Calu3 (cell line): ENCODE measurements around the gene E2F4. TPM values are rescaled to one million over a fixed set of nuclear protein-coding genes. Genes with fewer than 3 reads are reported as not detected.

Experiments
- BruUV-seq: library from RNA; stranded (reverse); fragments of 400-500 nt; replicated peaks from 2 replicates; lab custom pipeline; 2021; lab: Mats Ljungman, UMichigan
- CTCF ChIA-PET: fragments of 300-600 bp; sonication (Branson Sonifier 250); formaldehyde crosslinking; loops from one replicate; lab custom pipeline; 2022; ENCODE audit warnings: antibody characterized with exemption; lab: Charles Lee
- DNase-seq: peaks from one replicate; pipeline ENCODE4 v3.0.0; 2022
- H3K27ac Mint-ChIP-seq: one replicate; pipeline ENCODE4 v1.8.0; 2022; ENCODE audit warnings: mixed read lengths; ENCODE audit not compliant: unreplicated experiment
- H3K27me3 Mint-ChIP-seq: one replicate; pipeline ENCODE4 v1.8.0; 2022; ENCODE audit warnings: mixed read lengths; ENCODE audit not compliant: unreplicated experiment
- H3K36me3 Mint-ChIP-seq: one replicate; pipeline ENCODE4 v1.8.0; 2022; ENCODE audit warnings: mild to moderate bottlenecking, moderate library complexity, mixed read lengths; ENCODE audit not compliant: insufficient read depth, unreplicated experiment
- H3K4me1 Mint-ChIP-seq: one replicate; pipeline ENCODE4 v1.8.0; 2022; ENCODE audit warnings: mild to moderate bottlenecking, low read depth, mixed read lengths; ENCODE audit not compliant: unreplicated experiment
- H3K4me3 Mint-ChIP-seq: one replicate; pipeline ENCODE4 v1.8.0; 2022; ENCODE audit warnings: mild to moderate bottlenecking, low read depth, moderate library complexity, mixed read lengths; ENCODE audit not compliant: unreplicated experiment
- H3K9me3 Mint-ChIP-seq: one replicate; pipeline ENCODE4 v1.8.0; 2022; ENCODE audit warnings: low read depth, mixed read lengths; ENCODE audit not compliant: unreplicated experiment
- CTCF ChIP-seq: fragments of 200-600 bp; IDR thresholded peaks from one replicate; pipeline ENCODE4 v1.8.0; 2022; ENCODE audit warnings: antibody characterized with exemption; ENCODE audit not compliant: unreplicated experiment
- intact Hi-C: fragments of 100-400 bp; cut with micrococcal nuclease; formaldehyde crosslinking; loops from one replicate; pipeline ENCODE4 v1.10.0; 2022; ENCODE audit not compliant: unreplicated experiment
- total RNA-seq: library from RNA; stranded (reverse); gene quantifications from 2 replicates; pipeline ENCODE4 v1.2.3, GENCODE V29; 2022

Gene E2F4
- total RNA-seq, 1 experiment from 2014 or later: 95.3 TPM

DNA sequence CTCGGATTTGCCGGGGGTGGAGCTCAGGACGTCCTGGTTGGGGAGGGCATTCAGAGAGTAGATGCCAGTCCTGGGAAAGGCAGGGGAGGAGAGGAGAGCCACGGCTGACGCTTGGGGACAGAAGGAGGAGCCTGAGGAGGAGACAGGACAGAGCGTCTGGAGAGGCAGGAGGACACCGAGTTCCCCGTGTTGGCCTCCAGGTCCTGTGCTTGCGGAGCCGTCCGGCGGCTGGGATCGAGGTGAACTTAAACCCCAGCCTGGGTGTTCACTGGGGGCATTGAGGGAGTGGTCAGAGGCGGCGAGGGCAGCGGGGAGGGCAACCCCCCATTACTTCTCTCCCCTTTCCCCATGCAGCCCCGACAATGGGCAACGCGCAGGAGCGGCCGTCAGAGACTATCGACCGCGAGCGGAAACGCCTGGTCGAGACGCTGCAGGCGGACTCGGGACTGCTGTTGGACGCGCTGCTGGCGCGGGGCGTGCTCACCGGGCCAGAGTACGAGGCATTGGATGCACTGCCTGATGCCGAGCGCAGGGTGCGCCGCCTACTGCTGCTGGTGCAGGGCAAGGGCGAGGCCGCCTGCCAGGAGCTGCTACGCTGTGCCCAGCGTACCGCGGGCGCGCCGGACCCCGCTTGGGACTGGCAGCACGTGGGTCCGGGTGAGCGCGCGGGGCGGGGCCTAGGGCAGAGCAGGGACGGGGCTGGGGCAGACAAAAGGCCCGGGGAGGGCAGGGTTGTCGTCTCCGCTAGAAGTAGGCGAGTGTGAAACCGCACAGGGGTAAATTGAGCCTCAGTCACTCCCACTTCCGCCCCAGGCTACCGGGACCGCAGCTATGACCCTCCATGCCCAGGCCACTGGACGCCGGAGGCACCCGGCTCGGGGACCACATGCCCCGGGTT, 17.9 kb upstream of the E2F4 start:
- peaks cover 58% of the 10 kb centered on the region for H3K36me3 Mint-ChIP-seq
- H3K27ac Mint-ChIP-seq: peak overlapping the region; percentile 90
- no peaks in the 10 kb centered on the region for H3K27me3 Mint-ChIP-seq
- peak; percentile 95 for DNase-seq
- intact Hi-C loops: no loop called here
- no peak for TF ChIP-seq CTCF
- CTCF ChIA-PET: interaction anchor here (0.6 to 2.0 kb wide), 6 partner anchors 11 to 238 kb away, joined by 3 to 7 read pairs (median 4); partner anchors contain the start of genes FBXL8 and TRADD
- H3K4me3 Mint-ChIP-seq: peak overlapping the region; percentile 89
- BruUV-seq: no TSS peak
- H3K9me3 Mint-ChIP-seq: no peaks in the 10 kb centered on the region
- peaks cover 59% of the 10 kb centered on the region for H3K4me1 Mint-ChIP-seq

GRCh38 chr16:67174706-67175231, 17.2 kb upstream of the E2F4 start:
- Mint-ChIP-seq H3K4me1 (peaks cover 60% of the 10 kb centered on the region), H3K4me3 (peak overlapping the region; percentile 89), H3K36me3 (peaks cover 56% of the 10 kb centered on the region), H3K27ac (no peak overlapping the region), H3K27me3 (no peaks in the 10 kb centered on the region), H3K9me3 (no peaks in the 10 kb centered on the region)
- DNase-seq: no peak
- intact Hi-C loops: no loop called here
- no TSS peak for BruUV-seq
- CTCF ChIA-PET: interaction anchor here (0.8 to 2.0 kb wide), 6 partner anchors 10 to 221 kb away, joined by 3 to 7 read pairs (median 4); partner anchors contain the start of genes FBXL8 and TRADD
- TF ChIP-seq CTCF: no peak

GRCh38 chr16:67176662-67177061, 15.3 kb upstream of the E2F4 start:
- no TSS peak for BruUV-seq
- Mint-ChIP-seq H3K36me3 (peaks cover 46% of the 10 kb centered on the region), H3K27me3 (no peaks in the 10 kb centered on the region), H3K9me3 (no peaks in the 10 kb centered on the region), H3K27ac (no peak overlapping the region), H3K4me1 (peaks cover 42% of the 10 kb centered on the region), H3K4me3 (no peak overlapping the region)
- CTCF ChIA-PET: interaction anchor here (0.7 kb wide), 1 partner anchor 215 kb away, joined by 3 read pairs; no protein-coding TSS in a partner anchor
- no peak for DNase-seq
- intact Hi-C loops: no loop called here
- TF ChIP-seq CTCF: no peak

DNA sequence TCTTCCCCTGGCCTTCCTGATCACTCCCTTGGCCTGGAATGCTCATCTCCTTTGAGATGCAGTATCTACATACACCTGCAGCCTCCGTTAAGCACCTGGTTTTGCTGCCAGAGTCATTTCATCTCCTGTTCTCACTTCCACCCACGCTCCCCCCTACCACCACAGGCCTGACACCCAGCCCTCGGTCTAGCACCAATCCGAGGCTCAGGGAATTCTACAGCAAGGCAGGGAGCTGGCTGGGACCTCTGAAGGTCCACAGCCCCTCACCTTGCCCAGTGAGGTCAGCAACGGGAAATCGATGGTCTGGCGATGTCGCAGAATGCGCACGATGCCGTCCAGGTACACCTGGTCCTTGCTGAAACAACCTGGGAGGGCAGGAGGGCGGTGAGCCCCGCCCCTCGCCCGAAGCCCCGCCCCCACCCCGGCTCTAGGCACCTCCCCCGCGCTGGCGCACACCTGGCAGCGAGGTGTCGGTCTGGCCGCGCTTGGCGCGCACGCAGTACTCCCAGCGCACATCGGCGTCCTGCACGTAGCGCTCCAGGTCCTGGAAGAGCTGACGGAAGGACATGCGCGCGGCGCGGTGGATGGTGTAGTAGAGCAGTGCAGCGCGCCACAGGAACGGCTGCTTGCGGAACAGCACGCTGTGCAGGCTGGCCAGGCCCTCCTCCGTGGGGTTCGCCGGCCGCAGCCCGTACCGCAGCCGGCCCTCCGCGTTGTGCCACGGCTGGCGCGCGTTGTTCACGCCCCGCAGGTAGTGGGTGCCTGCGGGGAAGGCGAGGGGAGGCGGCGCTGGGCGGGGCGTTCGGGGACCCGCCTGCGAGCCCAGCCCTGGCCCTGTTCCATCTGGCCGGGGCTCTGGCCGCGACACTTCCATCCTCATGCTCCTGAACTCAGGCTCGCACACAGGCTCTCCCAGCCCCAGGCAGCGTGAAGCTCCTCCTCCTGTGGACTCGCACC, 13.9 kb upstream of the E2F4 start:
- Mint-ChIP-seq H3K9me3 (no peaks in the 10 kb centered on the region), H3K27me3 (no peaks in the 10 kb centered on the region), H3K36me3 (peaks cover 40% of the 10 kb centered on the region), H3K4me1 (peaks cover 40% of the 10 kb centered on the region), H3K4me3 (peak overlapping the region; percentile 72), H3K27ac (peak overlapping the region; percentile 29)
- TF ChIP-seq CTCF: no peak
- BruUV-seq: no TSS peak
- intact Hi-C loops: no loop called here
- DNase-seq: peak; percentile 91
- CTCF ChIA-PET: interaction anchor here (0.6 to 1.4 kb wide), 8 partner anchors 15 to 344 kb away, joined by 3 to 7 read pairs (median 4); partner anchors contain the start of genes FBXL8 and TRADD
